HG03521 (cell line): ENCODE measurements around the gene TKT.

Source experiments
- ATAC-seq: cut with Tn5 transposase; IDR thresholded peaks from one replicate; pipeline ENCODE4 v1.9.1; 2021; ENCODE audit warnings: mild to moderate bottlenecking, moderate library complexity; ENCODE audit not compliant: unreplicated experiment

Gene TKT

DNA sequence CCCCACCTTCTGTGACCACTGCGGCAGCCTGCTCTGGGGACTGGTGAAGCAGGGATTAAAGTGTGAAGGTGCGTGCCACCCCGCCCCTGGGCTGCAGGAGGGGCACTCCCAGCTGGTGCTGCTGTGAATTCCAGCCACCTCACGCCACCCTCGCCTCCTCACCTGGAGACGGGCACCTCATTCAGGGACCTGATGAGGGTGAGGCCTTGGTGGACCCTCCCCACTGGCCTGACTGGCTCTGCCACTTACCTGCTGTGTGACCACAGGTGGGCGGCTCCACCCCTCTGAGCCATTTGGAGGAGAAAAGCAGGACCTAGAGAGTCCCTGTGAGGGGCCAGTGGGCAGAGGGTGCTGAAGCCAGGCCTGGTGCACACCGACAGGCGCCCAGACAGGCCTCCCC lies 72.3 kb downstream of the TKT start:
- ATAC-seq: no peak

DNA sequence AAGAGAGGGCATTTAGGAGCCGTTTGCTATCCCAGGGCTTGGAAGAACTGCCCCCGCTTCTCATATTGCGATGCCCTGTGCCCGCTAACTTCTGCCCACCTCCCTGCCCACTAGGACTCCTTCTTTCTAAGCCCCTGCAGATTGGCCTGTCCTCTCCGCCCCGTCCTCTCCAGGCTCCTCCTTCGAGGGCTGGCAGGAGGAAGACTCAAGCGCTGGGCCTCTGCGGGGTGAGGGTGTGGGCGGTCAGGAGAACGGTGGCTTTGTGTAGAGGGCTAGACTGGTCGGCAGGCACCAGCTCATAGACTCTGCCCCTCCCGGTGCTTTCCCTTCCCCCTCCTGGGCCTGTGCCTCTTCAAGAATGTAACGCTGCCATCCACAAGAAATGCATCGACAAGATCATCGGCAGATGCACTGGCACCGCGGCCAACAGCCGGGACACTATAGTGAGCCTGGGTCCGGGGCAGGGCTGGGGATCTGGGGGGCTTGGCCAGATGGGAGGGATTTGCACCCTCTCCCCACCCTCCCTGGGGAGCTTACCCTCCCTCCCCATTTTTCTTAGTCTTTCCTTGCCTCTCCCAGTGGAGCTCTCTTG lies 73.0 kb downstream of the TKT start:
- ATAC-seq: no peak

DNA sequence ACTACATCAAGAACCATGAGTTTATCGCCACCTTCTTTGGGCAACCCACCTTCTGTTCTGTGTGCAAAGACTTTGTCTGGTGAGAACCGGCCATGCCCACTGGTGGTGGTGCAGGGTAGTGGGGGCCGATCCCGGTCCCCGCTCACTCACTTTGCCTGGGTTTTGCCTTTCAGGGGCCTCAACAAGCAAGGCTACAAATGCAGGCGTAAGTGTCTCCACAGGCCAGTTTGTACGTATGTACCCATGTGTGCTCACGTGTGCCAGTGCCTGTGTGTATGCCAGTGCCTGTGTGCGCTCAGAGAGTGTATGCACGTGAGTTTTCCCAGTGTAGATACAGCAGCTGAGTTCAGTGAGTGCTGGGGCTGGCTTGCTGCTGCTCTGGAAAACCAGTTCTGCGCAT lies 74.3 kb downstream of the TKT start:
- no peak for ATAC-seq

DNA sequence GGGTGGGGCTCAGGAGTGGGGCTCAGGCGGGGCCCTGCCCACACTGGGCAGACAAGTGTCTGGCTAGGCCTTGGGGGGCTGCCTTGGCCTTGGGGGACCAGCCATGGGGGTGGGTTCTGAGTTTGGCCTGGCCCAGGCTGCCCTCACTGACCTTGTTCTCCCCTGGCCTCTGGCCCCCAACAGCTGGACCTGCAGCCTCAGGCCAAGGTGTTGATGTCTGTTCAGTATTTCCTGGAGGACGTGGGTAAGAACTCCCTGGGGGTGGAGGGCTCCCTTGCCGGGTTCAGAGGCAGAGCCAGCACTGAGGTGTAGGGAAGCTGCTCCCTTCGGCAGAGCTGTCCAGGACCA lies 74.8 kb downstream of the TKT start:
- ATAC-seq: peak; percentile 9

DNA sequence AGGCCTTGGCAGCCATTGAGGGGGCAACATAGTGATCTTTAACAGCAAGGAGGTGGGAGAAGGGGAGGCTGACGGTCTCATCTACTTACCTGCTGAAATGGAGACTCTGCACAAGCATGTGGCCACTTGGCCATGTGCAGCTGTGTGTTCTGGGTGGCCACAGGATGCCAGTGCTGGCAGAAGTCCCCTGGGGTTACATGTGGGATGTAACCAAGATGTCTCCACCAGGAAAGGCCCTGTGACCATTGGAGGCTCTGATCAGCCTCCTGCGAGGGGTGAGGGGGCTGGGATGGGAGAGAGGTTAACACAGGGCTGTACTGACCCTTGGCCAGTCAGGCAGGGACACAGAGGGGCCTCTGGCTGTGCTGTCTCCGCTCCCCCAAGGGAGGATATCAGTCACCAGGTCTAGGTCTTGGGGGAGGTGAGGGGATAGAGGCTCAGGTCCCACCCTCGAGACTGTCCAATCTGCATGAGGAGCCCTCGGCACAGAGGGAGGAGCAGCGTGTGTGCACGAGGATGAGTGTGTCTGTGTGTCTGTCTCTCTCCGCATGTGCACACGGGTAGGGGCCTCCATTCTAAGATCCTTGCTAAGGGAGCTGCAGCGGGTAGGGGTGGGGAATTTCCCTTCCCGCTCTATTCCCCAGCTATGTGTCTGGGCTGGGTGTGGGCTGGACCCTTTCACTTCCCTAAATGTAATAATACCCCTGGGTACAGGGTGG lies 75.4 kb downstream of the TKT start:
- peak; percentile 91 for ATAC-seq

- no peak for ATAC-seq
Measured at GRCh38 chr3:53179580-53179979, 76.2 kb downstream of the TKT start.

DNA sequence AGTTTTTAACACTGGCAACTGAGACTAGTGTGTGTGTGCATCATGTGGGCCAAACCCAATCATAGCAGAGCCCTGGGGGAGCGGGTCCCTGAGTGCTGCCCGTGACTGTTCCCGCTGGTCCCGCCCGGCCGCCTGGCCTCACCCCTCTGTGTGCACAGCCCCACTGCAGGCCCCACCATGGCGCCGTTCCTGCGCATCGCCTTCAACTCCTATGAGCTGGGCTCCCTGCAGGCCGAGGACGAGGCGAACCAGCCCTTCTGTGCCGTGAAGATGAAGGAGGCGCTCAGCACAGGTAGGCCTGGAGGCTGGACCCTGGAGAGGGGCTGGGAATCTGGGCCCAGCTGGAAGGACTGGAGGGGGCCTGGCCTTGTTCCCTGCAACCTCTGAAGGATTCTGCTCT lies 77.6 kb downstream of the TKT start:
- no peak for ATAC-seq

GRCh38 chr3:53175613-53176540 lies 79.9 kb downstream of the TKT start:
- ATAC-seq: no peak
